Gastrocnemius medialis (tissue), 4 donors: ENCODE measurements around the gene HGFAC. TPM values are rescaled to one million over a fixed set of nuclear protein-coding genes. Genes with fewer than 3 reads are reported as not detected.

Source experiments
- ATAC-seq, 2 donors: fragments of 150-250 bp; one replicate each; pipeline ENCODE4 v1.9.1; 2016
- DNase-seq, 2 donors: peaks; one replicate each; pipeline ENCODE4 v3.0.0-alpha.2; 2019
- H3K27ac ChIP-seq, 4 donors: fragments of 200-600 bp; sonication (generic); 1 replicate in 1 of 4; 2 replicates in 3 of 4; pipeline ENCODE4 v1.5.1; 2016 to 2018; ENCODE audit warnings: mild to moderate bottlenecking in 2 of 4, moderate library complexity in 1 of 4
- H3K27me3 ChIP-seq, 3 donors: fragments of 200-600 bp; sonication (generic) in 2 of 3; 1 replicate in 1 of 3; 2 replicates in 2 of 3; pipeline versions ENCODE4 v1.5.1 to v1.6.0; 2016 to 2019; ENCODE audit warnings: mild to moderate bottlenecking in 1 of 3, moderate library complexity in 1 of 3
- H3K36me3 ChIP-seq, 2 donors: fragments of 200-600 bp; sonication (generic) in 1 of 2; one replicate each; pipeline ENCODE4 v1.5.1; 2017 to 2018
- H3K4me1 ChIP-seq, 2 donors: fragments of 200-600 bp; sonication (generic) in 1 of 2; one replicate each; pipeline ENCODE4 v1.5.1; 2016 to 2017; ENCODE audit warnings: mild to moderate bottlenecking in 2 of 2
- H3K4me3 ChIP-seq, 4 donors: fragments of 200-600 bp; sonication (generic) in 3 of 4; 1 replicate in 1 of 4; 2 replicates in 3 of 4; pipeline ENCODE4 v1.5.1; 2016 to 2019; ENCODE audit warnings: mild to moderate bottlenecking in 2 of 4
- H3K9me3 ChIP-seq, 3 donors: fragments of 200-600 bp; sonication (generic) in 2 of 3; 1 replicate in 1 of 3; 2 replicates in 2 of 3; pipeline ENCODE4 v1.5.1; 2016 to 2019
- POLR2A ChIP-seq, 2 donors: fragments of 450-650 bp; IDR thresholded peaks; one replicate each; pipeline ENCODE4 v1.6.1; 2017; ENCODE audit warnings: antibody characterized with exemption in 2 of 2, mild to moderate bottlenecking in 2 of 2, moderate library complexity in 2 of 2
- in situ Hi-C, 4 donors: fragments of 200-750 bp; cut with MboI; loops; one replicate each; pipeline versions ENCODE4 v1.15.0 to v1.8.0; 2017; ENCODE audit warnings: low sequenced_read_pairs in 4 of 4
- intact Hi-C: fragments of 100-400 bp; cut with DNase I; formaldehyde crosslinking; loops from one replicate; pipeline ENCODE4 v1.15.1; 2023; ENCODE audit warnings: low total_unique reads
- total RNA-seq, 4 donors: library from RNA; depleted of rRNA; stranded (reverse); fragments of >200 nt; gene quantifications; one replicate each; pipeline versions ENCODE4 v1.1.0 to v1.2.3, GENCODE V29; 2016
- TF ChIP-seq, protein P1 (sequence below), 5 experiments: fragments of 450-650 bp in 3 of 5; fragments of 200-600 bp in 2 of 5; sonication (generic) in 2 of 5; IDR thresholded peaks in 4 of 5; conservative IDR thresholded peaks in 1 of 5; 1 replicate in 4 of 5; 2 replicates in 1 of 5; pipeline ENCODE4 v1.5.1; 2016 to 2019; ENCODE audit warnings: antibody characterized with exemption in 5 of 5, mild to moderate bottlenecking in 3 of 5, moderate library complexity in 3 of 5

HGFAC gene
- total RNA-seq: under 1 TPM; 0.20 to 0.68 (median 0.59) TPM

DNA sequence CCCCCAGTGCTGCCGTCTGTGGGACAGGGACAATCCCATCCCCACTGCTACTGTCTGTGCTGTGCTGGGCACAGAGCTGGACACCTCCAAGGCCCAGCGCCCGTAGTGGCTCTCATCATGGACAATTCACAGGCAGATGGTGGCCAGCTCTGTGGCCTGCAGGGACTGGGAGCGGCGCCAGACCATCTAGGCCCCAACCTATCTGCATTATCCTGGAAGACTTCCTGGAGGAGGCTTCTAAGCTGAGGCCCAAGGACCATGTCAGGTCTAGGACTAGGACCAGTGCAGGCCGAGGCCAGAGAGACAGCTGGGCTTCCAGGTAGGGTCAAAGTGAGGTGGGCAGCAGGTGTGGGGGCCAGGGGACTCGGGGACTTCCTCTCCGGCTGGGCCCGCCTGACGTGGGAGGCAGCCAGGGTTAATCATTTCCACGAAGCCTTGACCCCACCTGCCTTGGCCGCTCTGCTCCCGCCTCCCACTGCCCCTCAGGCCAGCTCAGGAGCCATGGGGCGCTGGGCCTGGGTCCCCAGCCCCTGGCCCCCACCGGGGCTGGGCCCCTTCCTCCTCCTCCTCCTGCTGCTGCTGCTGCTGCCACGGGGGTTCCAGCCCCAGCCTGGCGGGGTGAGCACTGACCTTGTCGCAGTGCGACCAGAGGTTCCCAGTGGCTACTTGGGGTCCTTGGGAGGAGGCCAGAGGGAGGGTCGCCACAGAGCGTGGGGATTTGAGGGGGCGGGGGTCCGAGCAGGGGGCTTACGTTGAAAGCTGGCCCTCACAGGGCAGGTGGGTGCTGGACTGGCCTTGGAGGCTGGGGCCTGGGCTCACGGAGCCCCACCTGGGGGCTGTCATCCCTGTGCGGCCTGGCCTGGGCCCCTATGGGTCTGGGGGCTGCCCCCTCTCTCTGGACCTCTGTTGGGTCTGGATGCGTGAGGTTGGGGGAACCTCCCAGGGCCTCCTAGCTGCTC is at the start of gene HGFAC:
TSS of gene HGFAC (plus strand) at position 468 of the 959 bp plus-strand sequence. CDS start at position 502, 34 bp downstream.
- Histone ChIP-seq H3K27ac (no peak within 1 kb of the TSS), H3K9me3 (no peaks in the 10 kb centered on the region), H3K4me3 (no peak within 1 kb of the TSS), H3K36me3 (no peaks in the 10 kb centered on the region), H3K27me3 (no peaks in the 10 kb centered on the region), H3K4me1 (peaks cover 0 to under 1% of the 10 kb centered on the region in 2 donors)
- ATAC-seq: no peak
- no peak for TF ChIP-seq POLR2A (IDR thresholded peaks at IDR 0.05)
- TF ChIP-seq, protein P1, sequence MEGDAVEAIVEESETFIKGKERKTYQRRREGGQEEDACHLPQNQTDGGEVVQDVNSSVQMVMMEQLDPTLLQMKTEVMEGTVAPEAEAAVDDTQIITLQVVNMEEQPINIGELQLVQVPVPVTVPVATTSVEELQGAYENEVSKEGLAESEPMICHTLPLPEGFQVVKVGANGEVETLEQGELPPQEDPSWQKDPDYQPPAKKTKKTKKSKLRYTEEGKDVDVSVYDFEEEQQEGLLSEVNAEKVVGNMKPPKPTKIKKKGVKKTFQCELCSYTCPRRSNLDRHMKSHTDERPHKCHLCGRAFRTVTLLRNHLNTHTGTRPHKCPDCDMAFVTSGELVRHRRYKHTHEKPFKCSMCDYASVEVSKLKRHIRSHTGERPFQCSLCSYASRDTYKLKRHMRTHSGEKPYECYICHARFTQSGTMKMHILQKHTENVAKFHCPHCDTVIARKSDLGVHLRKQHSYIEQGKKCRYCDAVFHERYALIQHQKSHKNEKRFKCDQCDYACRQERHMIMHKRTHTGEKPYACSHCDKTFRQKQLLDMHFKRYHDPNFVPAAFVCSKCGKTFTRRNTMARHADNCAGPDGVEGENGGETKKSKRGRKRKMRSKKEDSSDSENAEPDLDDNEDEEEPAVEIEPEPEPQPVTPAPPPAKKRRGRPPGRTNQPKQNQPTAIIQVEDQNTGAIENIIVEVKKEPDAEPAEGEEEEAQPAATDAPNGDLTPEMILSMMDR (IDR thresholded peaks at IDR 0.05 in 4 of 5, conservative IDR thresholded peaks at IDR 0.05 in 1 of 5): no peak
- intact Hi-C loops: loop anchor here (10.0 kb wide), 1 partner anchor 247 kb away; no protein-coding TSS in a partner anchor
- no peak for DNase-seq
- in situ Hi-C loops: no loop called here

DNA sequence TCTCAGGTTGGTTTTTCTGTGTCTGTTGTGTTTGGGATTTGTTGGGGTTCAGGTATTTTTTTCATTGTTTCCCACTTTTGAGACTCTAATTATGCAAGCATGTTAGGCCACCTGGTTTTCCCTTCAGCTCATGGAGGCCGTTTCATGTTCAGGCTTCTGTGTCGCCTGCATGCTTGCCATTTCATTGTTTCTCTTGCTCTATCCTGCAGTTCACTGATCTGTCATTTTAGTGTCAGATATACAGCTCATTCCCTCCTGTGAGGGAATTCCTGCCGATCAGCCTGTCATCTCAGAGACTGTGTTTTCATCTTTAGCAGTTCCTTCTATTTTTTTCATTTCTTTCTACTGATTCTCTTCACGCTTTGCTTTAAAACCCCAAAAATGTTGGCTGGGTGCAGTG is 49.4 kb upstream of the HGFAC start:
- Histone ChIP-seq H3K36me3 (no peaks in the 10 kb centered on the region), H3K9me3 (no peaks in the 10 kb centered on the region), H3K4me1 (peaks cover 17% of the 10 kb centered on the region in 2 donors), H3K4me3 (no peak overlapping the region), H3K27me3 (no peaks in the 10 kb centered on the region), H3K27ac (no peak overlapping the region)
- ATAC-seq (no peak), DNase-seq (no peak)
- in situ Hi-C loops: no loop called here
- TF ChIP-seq, protein P1 (IDR thresholded peaks at IDR 0.05 in 4 of 5, conservative IDR thresholded peaks at IDR 0.05 in 1 of 5): no peak
- no peak for TF ChIP-seq POLR2A (IDR thresholded peaks at IDR 0.05)
- intact Hi-C loops: no loop called here

DNA sequence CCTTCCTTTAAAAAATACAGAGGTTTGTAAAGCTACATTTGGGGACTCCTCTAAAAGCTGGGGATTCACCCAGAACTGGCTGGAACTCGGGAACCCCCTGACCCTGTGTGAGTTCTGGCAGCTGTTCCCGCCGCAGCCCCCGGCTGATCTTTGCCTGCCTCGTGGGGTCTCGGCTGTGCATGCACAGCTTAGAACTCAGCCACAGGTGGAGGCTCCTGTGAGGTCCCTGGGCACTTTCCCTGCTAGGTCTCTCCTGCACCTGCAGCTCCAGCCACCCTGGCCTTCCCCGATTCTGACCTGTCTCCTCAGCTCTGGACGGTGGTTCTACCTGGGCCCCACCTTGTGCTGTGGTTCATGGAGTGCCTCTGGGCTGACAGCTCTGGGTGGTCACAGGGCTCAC is 48.6 kb upstream of the HGFAC start:
- no peak for ATAC-seq
- TF ChIP-seq, protein P1 (IDR thresholded peaks at IDR 0.05 in 4 of 5, conservative IDR thresholded peaks at IDR 0.05 in 1 of 5): no peak
- TF ChIP-seq POLR2A (IDR thresholded peaks at IDR 0.05): no peak

GRCh38 chr4:3396600-3396999 is 45.2 kb upstream of the HGFAC start:
- ATAC-seq (no peak), DNase-seq (no peak)
- Histone ChIP-seq H3K27ac (no peak overlapping the region), H3K4me3 (no peak overlapping the region), H3K36me3 (no peaks in the 10 kb centered on the region), H3K9me3 (no peaks in the 10 kb centered on the region), H3K4me1 (peaks cover 9 to 13% of the 10 kb centered on the region in 2 donors), H3K27me3 (no peaks in the 10 kb centered on the region)
- in situ Hi-C loops: no loop called here
- intact Hi-C loops: no loop called here
- no peak for TF ChIP-seq POLR2A (IDR thresholded peaks at IDR 0.05)

More for the DNA sequence above, 48.6 kb upstream of the HGFAC start:
- Histone ChIP-seq H3K4me1 (peaks cover 9 to 10% of the 10 kb centered on the region in 2 donors), H3K9me3 (no peaks in the 10 kb centered on the region), H3K36me3 (no peaks in the 10 kb centered on the region), H3K27me3 (no peaks in the 10 kb centered on the region), H3K4me3 (no peak overlapping the region), H3K27ac (no peak overlapping the region)
- in situ Hi-C loops: no loop called here
- DNase-seq: no peak
- intact Hi-C loops: no loop called here

GRCh38 chr4:3397128-3397527 is 44.6 kb upstream of the HGFAC start:
- Histone ChIP-seq H3K4me1 (peaks cover 9 to 13% of the 10 kb centered on the region in 2 donors), H3K27ac (no peak overlapping the region), H3K36me3 (no peaks in the 10 kb centered on the region), H3K27me3 (no peaks in the 10 kb centered on the region), H3K9me3 (no peaks in the 10 kb centered on the region), H3K4me3 (no peak overlapping the region)
- DNase-seq (no peak), ATAC-seq (no peak)
- in situ Hi-C loops: no loop called here
- intact Hi-C loops: no loop called here
- TF ChIP-seq POLR2A (IDR thresholded peaks at IDR 0.05): no peak
- TF ChIP-seq, protein P1 (IDR thresholded peaks at IDR 0.05 in 4 of 5, conservative IDR thresholded peaks at IDR 0.05 in 1 of 5): no peak
